ENCODE results near the gene SLC45A2. TPM values are rescaled to one million over a fixed set of nuclear protein-coding genes. Genes with fewer than 3 reads are reported as not detected.

The SLC45A2 gene
- total RNA-seq, 1 donor from 2014 or later, result not detected

DNA sequence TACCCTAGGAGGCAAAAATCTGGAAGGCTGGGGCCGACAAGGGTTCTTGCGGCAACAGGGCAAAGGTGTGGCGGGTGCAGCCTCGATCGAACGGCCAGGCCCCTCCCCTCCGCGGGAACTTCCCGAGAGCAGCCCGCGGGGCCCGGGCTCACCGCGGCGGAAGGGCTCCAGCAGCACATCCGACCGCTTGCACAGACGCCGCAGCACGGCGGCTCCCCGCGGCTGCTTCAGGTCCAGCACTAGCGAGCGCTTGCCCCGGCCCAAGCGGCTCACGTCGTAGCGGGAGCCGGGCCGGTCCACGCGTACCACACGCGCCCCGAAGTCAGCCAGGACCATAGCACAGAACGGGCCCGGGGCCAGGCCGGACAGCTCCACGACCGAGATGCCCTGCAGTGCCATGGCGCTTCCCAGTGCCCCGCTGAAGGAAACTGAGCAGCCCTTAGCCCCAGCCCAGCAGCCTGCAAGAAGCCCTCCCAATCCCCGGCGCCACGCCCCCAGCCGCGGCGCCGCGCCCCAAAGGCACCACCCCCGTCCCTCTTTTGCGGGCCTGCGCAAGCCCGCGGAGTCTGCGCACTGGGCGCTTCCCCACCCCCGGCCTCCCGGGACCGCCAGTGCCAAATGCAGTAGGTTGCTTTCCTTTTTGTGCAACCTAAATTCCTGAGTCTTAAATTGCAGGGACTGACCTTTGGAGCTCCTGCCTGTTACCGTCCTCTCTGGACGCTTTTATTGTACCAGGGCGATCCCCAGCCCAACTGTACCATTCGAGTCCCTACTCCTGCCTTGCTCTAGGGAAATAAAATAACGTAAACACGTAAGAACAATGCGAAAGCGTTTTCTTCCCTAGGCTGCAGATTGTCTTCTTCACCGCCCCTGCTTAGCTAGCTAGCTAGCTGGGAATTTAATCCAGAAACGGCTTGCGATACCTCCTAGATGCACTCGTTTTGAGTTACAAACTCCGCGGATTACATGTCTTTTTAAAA lies 23.4 kb upstream of the SLC45A2 start, which contains the start of gene AMACR:
AMACR (minus strand) TSS at position 430 of the 980 bp plus-strand sequence; CDS start at position 399, 31 bp downstream.
- H3K27ac ChIP-seq, result peak within 1 kb of the TSS; percentile 93
- intact Hi-C loops (cut with DNase I), result no loop called here

DNA sequence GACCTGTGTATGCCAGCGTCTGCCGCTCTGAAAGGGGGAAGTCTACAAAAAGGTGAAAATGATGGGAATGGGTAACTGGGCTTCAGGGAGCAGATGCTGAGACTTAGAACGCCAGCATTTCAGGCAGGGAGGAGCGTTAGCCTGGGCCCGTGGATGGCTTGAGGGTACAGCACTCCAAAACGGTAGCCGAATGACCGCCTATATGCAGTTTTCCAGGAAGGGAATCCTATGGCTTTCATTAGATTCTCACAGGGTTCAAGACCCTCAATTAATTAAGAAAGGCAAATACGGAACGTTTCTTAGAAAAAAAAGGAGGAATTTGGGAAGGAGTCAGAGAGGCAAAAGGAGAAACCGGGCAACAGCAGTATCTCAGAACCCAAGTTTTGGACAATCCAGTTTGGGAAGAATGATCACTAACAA lies 22.7 kb upstream of the SLC45A2 start:
- Histone ChIP-seq H3K27me3 (no peaks in the 10 kb centered on the region), H3K27ac (peak overlapping the region; percentile 93), H3K4me3 (peak overlapping the region; percentile 75 to 79), H3K4me1 (peaks cover 28% of the 10 kb centered on the region), H3K9me3 (no peaks in the 10 kb centered on the region), H3K36me3 (peaks cover 0 to 26% of the 10 kb centered on the region in 2 donors)
- TF ChIP-seq CTCF (IDR thresholded peaks at IDR 0.05) (no peak), POLR2AphosphoS5 (IDR thresholded peaks at IDR 0.05; ENCODE audit: insufficient read depth in 1 of 2, low read depth in 1 of 2) (no peak), POLR2A (IDR thresholded peaks at IDR 0.05) (no peak)
- intact Hi-C loops (cut with DNase I), result no loop called here
- no peak for DNase-seq (ENCODE audit: extremely low spot score in 2 of 2)

More for the DNA sequence above, 23.4 kb upstream of the SLC45A2 start, which contains the start of gene AMACR:
- Histone ChIP-seq H3K27me3 (no peaks in the 10 kb centered on the region), H3K36me3 (peaks cover 0 to 21% of the 10 kb centered on the region in 2 donors), H3K4me1 (peaks cover 28% of the 10 kb centered on the region), H3K4me3 (peak within 1 kb of the TSS; percentile 75 to 79), H3K9me3 (no peaks in the 10 kb centered on the region)
- DNase-seq (ENCODE audit: extremely low spot score in 2 of 2), result peak; percentile 96 to 97
- peak in 1 of 2 donors; percentile 87 for TF ChIP-seq POLR2A (IDR thresholded peaks at IDR 0.05)
- TF ChIP-seq POLR2AphosphoS5 (IDR thresholded peaks at IDR 0.05; ENCODE audit: insufficient read depth in 1 of 2, low read depth in 1 of 2), result peak; percentile 79 to 95
- no peak for TF ChIP-seq CTCF (IDR thresholded peaks at IDR 0.05)

- Histone ChIP-seq H3K36me3 (peaks cover 0 to 33% of the 10 kb centered on the region in 2 donors), H3K4me1 (peaks cover 28% of the 10 kb centered on the region), H3K27me3 (no peaks in the 10 kb centered on the region), H3K9me3 (no peaks in the 10 kb centered on the region), H3K27ac (no peak overlapping the region), H3K4me3 (no peak overlapping the region)
- DNase-seq (ENCODE audit: extremely low spot score in 2 of 2), result no peak
- intact Hi-C loops (cut with DNase I), result no loop called here
- TF ChIP-seq POLR2AphosphoS5 (IDR thresholded peaks at IDR 0.05; ENCODE audit: insufficient read depth in 1 of 2, low read depth in 1 of 2), result no peak
Measured at GRCh38 chr5:34005681-34006080, 21.2 kb upstream of the SLC45A2 start.

DNA sequence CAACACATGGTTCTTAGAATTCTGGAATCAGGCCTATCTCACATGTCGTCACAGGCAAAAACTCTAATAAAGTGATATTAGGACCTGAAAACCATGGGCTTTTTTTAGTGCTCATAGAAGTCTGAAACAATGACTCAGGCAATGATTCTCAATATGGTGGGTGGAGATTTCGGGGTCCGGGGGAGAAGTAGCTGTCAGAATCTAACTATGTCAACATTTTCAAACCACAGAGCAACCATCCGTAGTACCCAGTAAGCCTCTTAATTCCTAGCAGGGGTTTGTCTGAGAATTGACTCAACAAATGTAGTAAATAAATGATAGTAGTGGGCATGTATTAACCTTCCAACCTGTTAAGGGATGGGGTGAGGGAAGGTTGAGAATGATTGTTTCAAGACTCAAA lies 20.7 kb upstream of the SLC45A2 start:
- Histone ChIP-seq H3K4me3 (no peak overlapping the region), H3K27me3 (no peaks in the 10 kb centered on the region), H3K9me3 (no peaks in the 10 kb centered on the region), H3K36me3 (peaks cover 0 to 33% of the 10 kb centered on the region in 2 donors), H3K27ac (no peak overlapping the region), H3K4me1 (peaks cover 28% of the 10 kb centered on the region)
- intact Hi-C loops (cut with DNase I), result no loop called here
- TF ChIP-seq POLR2AphosphoS5 (IDR thresholded peaks at IDR 0.05; ENCODE audit: insufficient read depth in 1 of 2, low read depth in 1 of 2) (no peak), CTCF (IDR thresholded peaks at IDR 0.05) (no peak), POLR2A (IDR thresholded peaks at IDR 0.05) (no peak)
- DNase-seq (ENCODE audit: extremely low spot score in 2 of 2), result no peak

DNA sequence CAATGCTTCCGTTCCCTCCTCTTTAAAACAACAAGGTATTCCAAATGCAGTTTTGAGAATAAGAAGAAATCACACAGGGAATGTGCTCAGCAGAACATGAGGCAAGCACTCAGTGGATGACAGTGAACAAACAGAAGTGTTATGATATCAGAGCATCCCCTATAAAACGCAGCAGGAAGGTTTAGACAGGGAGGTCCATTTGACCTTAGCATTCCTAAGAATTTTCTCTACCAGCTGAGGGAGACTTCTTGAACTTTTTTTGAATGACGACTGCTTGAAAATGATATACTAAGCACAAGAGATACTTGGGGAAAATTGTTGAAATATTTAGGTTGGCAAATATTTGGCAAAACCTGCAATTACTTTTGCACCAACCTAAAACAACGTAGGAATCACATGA lies 19.4 kb upstream of the SLC45A2 start:
- Histone ChIP-seq H3K9me3 (no peaks in the 10 kb centered on the region), H3K4me3 (no peak overlapping the region), H3K36me3 (peaks cover 0 to 33% of the 10 kb centered on the region in 2 donors), H3K4me1 (peaks cover 27% of the 10 kb centered on the region), H3K27ac (no peak overlapping the region), H3K27me3 (no peaks in the 10 kb centered on the region)
- intact Hi-C loops (cut with DNase I), result no loop called here
- DNase-seq (ENCODE audit: extremely low spot score in 2 of 2), result no peak
- TF ChIP-seq POLR2AphosphoS5 (IDR thresholded peaks at IDR 0.05; ENCODE audit: insufficient read depth in 1 of 2, low read depth in 1 of 2), result no peak
- TF ChIP-seq CTCF (IDR thresholded peaks at IDR 0.05), result no peak
- TF ChIP-seq POLR2A (IDR thresholded peaks at IDR 0.05), result no peak
